Measurements from ENCODE around the gene TDRD7. TPM values are rescaled to one million over a fixed set of nuclear protein-coding genes. Genes with fewer than 3 reads are reported as not detected.

The TDRD7 gene
- total RNA-seq, 3 donors from 2014 or later (not counting 1 experiment from before 2014, with no cell fraction given): 9.8 to 16.4 (median 16.3) TPM

DNA sequence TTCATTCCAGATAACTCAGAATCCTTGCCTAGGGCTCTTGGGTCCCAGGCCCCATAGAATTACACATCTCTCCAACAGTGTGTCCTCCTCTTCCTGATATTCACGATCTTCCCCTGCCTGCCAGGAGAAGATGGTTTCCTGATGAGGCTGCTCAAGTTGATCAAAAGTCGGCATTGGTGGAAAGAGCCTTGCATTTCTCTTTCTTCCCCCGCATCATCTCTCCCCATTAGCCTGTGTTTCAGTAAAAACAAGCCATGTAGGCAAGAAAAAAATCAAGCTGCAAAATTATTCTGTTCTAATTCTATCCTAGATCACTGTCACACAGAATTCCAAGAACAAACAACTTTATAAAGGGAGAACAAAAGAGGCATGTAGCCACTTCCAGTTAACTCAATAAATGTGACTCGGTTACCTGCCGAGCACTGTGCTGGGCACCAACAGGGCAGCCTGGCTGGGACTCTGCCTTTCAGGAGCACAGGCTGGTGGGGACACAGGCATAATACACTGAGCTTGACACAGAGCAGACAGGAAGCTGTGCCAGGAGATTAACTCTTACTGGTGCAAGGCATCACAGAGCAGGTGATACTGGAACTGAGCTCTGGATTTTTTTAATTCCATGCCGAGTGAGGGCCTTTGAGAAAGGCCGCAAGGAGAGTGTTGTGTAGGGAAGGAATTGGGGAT lies 115.1 kb downstream of the TDRD7 start:
- no peak for DNase-seq
- Mint-ChIP-seq H3K9me3 (no peaks in the 10 kb centered on the region), H3K27ac (no peak overlapping the region), H3K4me1 (no peaks in the 10 kb centered on the region), H3K27me3 (ENCODE audit: low read depth in 2 of 2) (peaks cover 11 to 12% of the 10 kb centered on the region in 2 donors), H3K36me3 (no peaks in the 10 kb centered on the region), H3K4me3 (no peak overlapping the region)
- no peaks in the 10 kb centered on the region for H3K27me3 ChIP-seq (ENCODE audit: control insufficient read depth, insufficient read depth, low read length)
- WGBS (ENCODE audit: insufficient coverage): 94% methylated on average over 7 of the region's 7 CpGs
- no peaks in the 10 kb centered on the region for H3K36me3 ChIP-seq (ENCODE audit: control insufficient read depth, insufficient read depth, low read length)
- H3K4me1 ChIP-seq (ENCODE audit: control insufficient read depth, insufficient read depth, low read length): no peaks in the 10 kb centered on the region
- no peaks in the 10 kb centered on the region for H3K9me3 ChIP-seq (ENCODE audit: control insufficient read depth, insufficient read depth, low read length)
- no peak for ATAC-seq
- intact Hi-C loops (cut with micrococcal nuclease): no loop called here
- no peak overlapping the region for H3K27ac ChIP-seq (ENCODE audit: low read length)
- TF ChIP-seq, protein P1, sequence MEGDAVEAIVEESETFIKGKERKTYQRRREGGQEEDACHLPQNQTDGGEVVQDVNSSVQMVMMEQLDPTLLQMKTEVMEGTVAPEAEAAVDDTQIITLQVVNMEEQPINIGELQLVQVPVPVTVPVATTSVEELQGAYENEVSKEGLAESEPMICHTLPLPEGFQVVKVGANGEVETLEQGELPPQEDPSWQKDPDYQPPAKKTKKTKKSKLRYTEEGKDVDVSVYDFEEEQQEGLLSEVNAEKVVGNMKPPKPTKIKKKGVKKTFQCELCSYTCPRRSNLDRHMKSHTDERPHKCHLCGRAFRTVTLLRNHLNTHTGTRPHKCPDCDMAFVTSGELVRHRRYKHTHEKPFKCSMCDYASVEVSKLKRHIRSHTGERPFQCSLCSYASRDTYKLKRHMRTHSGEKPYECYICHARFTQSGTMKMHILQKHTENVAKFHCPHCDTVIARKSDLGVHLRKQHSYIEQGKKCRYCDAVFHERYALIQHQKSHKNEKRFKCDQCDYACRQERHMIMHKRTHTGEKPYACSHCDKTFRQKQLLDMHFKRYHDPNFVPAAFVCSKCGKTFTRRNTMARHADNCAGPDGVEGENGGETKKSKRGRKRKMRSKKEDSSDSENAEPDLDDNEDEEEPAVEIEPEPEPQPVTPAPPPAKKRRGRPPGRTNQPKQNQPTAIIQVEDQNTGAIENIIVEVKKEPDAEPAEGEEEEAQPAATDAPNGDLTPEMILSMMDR (IDR thresholded peaks at IDR 0.05): no peak
- H3K4me3 ChIP-seq (ENCODE audit: low read length): no peak overlapping the region

DNA sequence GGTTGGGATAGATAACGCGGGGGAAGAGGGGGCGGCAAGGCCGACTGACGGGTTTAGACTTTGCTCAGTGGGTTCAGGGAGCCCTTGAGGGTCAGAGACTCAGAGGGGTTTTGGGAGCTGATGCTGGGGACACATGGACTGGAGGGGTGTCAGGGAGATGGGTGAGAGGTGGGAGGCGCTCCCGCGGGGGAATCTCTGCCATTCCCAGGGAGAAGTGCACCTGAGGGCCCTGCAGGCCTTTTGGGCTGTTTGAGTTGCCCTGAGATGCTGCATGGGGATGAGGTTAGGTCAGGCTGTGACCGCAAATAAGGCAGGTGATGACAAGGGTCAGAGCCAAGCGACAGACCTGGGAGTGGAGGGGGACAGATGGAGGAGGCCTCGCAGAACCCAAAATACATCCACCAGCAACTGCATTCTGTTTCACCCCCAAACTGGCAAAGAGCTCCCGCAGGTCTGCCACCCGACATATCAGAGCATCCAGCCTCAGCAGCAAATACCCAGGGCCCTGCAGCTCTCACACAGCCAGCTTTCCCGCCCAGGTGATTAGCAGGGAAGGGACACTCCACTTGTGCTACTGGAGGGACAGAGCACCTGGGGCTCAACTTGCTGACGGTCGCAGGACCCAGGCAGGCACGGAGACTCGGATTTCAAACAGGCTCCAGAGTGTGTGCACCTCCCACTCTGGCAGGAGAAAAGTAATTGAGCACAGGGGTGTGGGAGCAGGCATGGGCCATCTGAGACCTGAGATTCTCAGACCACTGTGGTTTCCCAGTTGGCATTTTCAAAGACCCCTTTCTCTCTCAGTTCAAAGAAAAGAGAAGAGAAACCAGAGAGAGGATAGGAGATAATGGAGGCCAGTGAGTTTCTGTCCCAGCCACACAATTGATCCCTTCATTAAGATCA lies 116.0 kb downstream of the TDRD7 start:
- Histone ChIP-seq H3K36me3 (ENCODE audit: control insufficient read depth, insufficient read depth, low read length) (no peaks in the 10 kb centered on the region), H3K27me3 (ENCODE audit: control insufficient read depth, insufficient read depth, low read length) (no peaks in the 10 kb centered on the region), H3K9me3 (ENCODE audit: control insufficient read depth, insufficient read depth, low read length) (no peaks in the 10 kb centered on the region), H3K4me1 (ENCODE audit: control insufficient read depth, insufficient read depth, low read length) (no peaks in the 10 kb centered on the region), H3K4me3 (ENCODE audit: low read length) (no peak overlapping the region), H3K27ac (ENCODE audit: low read length) (no peak overlapping the region)
- Mint-ChIP-seq H3K27me3 (ENCODE audit: low read depth in 2 of 2) (peaks cover 12 to 14% of the 10 kb centered on the region in 2 donors), H3K4me3 (no peak overlapping the region), H3K9me3 (no peaks in the 10 kb centered on the region), H3K27ac (no peak overlapping the region), H3K4me1 (no peaks in the 10 kb centered on the region), H3K36me3 (no peaks in the 10 kb centered on the region)
- TF ChIP-seq, protein P1 (IDR thresholded peaks at IDR 0.05): no peak
- DNase-seq: no peak
- intact Hi-C loops (cut with micrococcal nuclease): no loop called here
- ATAC-seq: no peak
- WGBS (ENCODE audit: insufficient coverage): 93% methylated on average over 17 of the region's 18 CpGs

DNA sequence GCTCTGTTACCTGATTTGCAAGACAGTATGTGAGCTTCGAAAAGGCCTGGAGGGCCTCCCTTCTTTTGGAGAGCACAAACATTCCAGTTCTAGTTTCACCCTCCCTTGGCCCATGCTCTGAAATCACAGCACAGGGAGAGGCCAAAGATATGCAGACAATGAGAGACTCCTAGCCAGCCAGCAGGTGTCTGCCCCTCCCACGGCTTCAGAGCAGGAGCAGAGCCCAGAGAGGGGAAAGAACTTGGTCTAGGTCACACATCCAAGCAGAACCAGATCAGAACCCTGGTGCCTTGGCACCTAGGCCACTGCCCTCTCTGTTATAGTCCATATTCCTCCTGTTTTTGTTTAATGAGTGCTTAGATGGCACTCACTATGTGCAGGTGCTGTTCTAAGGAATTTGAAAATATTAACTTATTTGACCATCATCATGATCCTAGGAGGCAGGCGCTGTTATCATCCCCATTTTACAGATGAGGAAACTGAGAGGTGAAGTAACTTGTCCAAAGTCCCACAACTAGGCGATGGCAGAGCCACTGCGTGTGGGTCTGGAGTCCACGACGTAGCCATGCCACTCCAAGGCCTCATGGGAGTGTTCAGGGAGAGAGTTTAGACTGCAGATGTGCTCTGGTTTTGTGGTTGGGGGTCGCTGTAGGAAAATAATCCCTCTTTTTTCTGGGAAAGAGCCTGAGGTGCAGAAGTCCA lies 116.8 kb downstream of the TDRD7 start:
- Histone ChIP-seq H3K9me3 (ENCODE audit: control insufficient read depth, insufficient read depth, low read length) (no peaks in the 10 kb centered on the region), H3K4me1 (ENCODE audit: control insufficient read depth, insufficient read depth, low read length) (no peaks in the 10 kb centered on the region), H3K27ac (ENCODE audit: low read length) (no peak overlapping the region), H3K27me3 (ENCODE audit: control insufficient read depth, insufficient read depth, low read length) (no peaks in the 10 kb centered on the region), H3K36me3 (ENCODE audit: control insufficient read depth, insufficient read depth, low read length) (no peaks in the 10 kb centered on the region), H3K4me3 (ENCODE audit: low read length) (no peak overlapping the region)
- ATAC-seq (no peak), DNase-seq (no peak)
- intact Hi-C loops (cut with micrococcal nuclease): no loop called here
- Mint-ChIP-seq H3K4me3 (no peak overlapping the region), H3K27me3 (ENCODE audit: low read depth in 2 of 2) (peaks cover 12 to 14% of the 10 kb centered on the region in 2 donors), H3K36me3 (no peaks in the 10 kb centered on the region), H3K9me3 (no peaks in the 10 kb centered on the region), H3K4me1 (no peaks in the 10 kb centered on the region), H3K27ac (no peak overlapping the region)
- 89% methylated on average over 8 of the region's 8 CpGs for WGBS (ENCODE audit: insufficient coverage)
- TF ChIP-seq, protein P1 (IDR thresholded peaks at IDR 0.05): no peak
